ENCODE data around the gene TVP23C. TPM values are rescaled to one million over a fixed set of nuclear protein-coding genes. Genes with fewer than 3 reads are reported as not detected.

Gene TVP23C
- total RNA-seq, 1 donor from 2014 or later = 10.3 TPM

DNA sequence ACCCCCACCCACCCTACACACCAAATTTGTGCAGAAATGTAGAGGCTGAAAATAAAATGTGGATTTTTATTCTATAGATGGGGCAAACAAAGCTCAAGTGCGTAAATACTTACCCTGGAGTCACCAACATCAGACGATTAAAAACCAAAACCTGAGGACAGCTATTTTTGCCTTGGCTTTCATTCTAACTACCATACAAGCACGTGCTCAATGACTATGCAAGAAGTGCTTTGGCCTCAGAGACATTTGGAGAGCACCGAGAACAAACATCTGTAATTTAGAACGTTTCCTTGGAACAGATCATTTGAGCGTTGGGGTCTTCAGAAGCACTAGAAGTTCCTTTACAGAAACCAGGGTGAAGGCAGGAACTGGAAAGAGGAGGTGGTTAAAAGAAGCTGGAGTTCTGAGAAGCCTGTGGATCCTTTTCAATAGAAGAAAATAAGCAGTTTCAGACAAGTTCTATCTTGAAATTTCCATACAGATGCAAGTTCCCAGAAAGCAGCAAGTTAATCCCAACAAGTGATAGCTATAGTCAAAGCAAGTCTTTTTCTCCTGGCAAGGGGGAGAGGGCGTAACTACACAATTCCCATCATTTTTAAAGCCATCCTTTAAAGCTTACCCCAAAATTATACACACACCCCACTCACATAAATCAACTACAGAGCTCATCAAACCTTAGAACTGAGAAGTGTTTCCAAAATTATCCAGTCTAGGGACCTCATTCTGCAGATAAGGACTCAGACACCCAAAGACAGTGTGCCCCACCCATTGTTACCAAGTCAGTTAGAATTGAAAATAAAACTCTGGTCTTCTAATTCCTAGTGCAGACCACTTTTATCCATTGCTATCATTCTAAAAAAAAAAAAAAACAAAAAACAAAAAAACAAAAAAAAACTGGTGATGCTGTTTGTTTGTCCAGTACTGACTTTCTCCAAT lies 66.3 kb downstream of the TVP23C start:
- DNase-seq (ENCODE audit: low read depth in 2 of 2) = no peak

DNA sequence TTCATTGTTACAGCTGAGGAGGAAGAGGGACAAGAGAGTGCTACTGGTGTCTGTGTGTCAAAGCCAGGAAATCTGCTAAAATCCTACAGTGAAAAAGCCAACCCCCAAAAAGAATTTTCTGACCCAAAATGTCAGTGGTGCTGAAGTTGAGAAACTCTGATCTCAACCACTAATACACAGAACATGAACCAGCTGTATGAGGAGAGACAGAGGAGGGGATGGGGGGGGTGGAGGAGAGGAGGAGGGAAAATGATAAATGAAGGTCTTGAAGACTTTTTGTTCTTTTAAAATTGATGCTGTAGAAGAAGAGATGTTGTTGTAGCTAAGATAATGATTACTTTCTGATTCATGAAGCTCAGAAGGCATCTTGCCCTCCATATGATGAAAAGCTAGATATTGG lies 68.5 kb downstream of the TVP23C start:
- DNase-seq (ENCODE audit: low read depth in 2 of 2) = no peak

DNA sequence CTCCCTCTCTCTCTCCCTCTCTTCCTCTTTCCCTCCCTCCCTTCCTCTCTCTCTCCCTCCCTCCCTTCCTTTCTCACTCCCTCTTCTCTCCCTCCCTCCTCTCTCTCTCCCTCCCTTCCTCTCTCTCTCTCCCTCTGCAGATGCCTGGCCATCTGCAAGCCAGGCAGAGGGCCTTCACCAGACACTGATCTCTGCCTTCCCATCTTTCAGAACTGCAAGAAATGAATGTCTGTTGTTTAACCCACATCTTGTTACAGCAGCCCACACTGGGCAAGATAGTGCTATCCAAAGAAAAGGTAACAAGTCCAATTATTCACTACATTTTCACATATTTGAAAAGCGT lies 69.6 kb downstream of the TVP23C start:
- no peak for DNase-seq (ENCODE audit: low read depth in 2 of 2)

DNA sequence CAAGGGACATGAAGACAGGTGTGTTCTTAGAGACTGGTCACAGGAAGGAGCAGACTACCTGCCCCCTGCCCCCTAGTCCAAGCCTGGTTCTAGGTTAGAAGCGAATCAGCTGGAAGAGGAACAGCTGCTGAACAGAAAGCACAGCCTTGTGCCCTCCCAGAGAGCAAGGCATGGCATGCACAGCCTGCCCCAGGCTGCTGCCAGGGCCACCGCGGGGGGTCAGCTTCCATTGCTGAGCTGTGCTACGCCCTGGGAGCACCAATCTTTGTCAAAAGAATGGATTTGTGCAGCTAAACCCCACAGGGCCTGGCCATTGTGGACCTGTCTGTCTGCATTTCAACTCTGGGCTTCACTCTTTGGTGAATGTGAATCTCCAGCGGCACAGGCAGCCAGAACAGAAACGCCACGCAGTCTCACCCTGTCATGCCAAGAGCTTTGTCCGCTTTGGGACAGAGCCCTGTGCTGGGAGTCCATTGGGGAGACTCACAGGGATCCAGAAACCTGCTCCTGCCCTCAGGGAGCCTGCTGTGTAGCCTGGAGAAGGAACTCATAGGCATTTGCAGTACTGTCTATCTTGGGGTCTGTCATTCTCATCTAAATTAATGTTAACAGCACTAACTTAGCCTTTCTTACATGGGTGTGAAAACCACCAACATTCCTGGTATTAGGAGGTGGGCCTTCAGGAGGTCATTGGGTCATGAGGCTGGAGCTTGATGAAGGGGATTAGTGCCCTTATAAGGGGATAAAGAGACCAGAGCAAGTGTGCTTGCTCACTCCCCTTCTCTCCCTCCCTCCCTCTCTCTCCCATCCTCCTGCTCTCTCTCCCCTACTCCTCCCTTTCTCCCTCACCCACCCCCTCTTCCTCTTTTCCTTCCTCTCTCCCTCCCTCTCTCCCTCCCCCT lies 70.2 kb downstream of the TVP23C start:
- no peak for DNase-seq (ENCODE audit: low read depth in 2 of 2)

DNA sequence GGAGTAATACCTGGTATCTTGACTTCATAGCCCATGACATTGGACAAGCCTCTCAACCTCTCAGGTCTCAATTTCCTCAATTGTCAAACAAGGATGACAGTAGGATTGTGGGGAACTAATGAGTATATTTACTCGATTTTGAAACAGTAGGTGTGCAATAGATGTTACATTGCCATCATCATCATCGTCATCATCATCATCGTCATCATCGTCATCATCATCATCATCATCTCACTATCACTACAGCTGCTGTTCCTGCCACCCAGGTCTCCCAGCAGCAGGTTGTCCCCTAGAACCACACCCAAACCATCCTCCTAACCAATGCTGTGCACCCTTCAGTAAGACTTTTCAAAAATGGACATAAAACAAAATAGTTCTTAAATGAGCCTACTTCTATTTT lies 71.1 kb downstream of the TVP23C start:
- DNase-seq (ENCODE audit: low read depth in 2 of 2) = no peak

DNA sequence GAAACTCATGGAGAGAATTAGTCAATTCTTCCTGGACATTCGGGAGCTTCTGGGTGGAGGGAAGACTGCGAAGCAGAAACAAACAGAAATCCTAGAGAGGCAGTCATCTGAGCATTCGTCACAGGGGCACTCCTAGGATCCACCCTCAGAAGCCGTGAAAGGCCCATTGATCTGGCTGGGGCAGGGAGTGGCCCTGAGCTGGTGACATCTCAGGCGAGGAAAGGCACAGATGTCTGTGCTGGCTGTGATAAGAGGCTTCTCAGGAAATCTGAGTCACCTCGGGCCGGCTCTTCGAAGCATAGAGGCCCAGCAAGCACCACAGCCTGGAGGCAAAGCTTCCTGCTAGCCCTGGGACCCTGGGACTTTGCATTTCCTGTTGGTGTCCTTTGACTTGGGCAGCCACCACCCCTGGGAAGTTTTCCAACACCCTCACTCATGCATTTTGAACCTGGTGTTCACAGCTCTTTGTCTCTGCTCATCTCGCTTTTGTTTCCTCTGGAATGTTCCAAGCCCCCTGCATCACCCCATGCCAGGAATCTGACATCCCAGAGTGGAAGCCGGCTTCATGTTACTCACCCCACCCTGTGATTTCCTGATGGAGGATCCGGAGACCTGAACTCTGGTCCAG lies 72.5 kb downstream of the TVP23C start:
- DNase-seq (ENCODE audit: low read depth in 2 of 2) = peak; percentile 98

DNA sequence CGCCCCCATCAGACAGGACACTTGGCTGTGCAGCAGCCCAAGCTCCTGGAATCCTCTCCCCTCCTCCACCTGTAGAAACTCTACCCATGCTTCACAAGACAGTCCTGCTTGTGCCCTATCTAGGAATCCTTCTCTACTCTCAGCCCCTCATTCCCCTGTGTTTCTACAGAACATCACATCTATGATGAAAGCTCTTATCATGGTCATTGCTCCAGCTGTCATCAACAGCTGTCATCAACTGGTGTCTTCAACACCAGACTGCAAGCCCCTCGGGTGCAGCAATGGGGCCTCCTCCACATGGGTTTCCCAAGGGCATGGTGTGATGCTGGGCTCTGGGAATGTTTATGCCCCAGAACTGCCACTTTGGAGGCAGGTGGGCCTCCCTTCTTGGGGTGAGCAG lies 74.7 kb downstream of the TVP23C start:
- DNase-seq (ENCODE audit: low read depth in 2 of 2) = no peak

DNA sequence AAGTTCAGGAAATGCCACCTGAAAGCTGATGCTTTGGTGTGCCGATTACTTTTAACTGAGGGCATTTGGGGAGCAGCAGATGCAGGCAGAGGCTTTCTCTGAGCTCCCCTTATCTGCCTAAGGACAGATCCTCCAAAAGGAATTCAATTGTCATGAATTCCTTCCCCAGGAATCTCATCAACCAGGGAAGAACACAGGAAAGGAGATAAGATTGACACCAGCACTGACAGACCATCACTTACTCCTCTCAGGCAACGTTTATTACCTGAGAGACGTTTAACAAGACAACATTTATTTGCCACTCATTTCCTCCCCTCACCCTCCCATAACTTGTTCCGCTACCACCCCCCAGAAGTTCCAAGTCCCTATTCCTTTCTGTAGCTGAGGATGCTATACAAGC lies 78.2 kb downstream of the TVP23C start:
- DNase-seq (ENCODE audit: low read depth in 2 of 2) = no peak

DNA sequence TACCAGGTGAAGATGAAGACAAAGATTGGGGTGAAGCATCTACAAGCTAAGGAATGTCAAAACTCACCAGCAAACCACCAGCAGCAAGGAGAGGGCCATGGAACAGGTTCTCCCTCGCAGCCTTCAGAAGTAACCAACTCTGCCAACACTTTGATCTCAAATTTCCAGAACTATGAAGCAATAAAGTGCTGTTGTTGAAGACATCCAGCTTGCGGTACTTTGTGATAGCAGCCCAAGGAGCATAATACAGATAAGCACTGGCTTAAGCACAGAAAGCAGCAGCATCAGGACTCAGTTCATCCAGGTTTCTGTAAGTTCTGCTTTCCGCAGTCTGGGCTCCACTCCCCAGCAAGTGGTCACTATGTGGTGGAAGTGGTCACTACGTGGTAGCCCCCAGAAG lies 79.9 kb downstream of the TVP23C start:
- DNase-seq (ENCODE audit: low read depth in 2 of 2) = no peak

DNA sequence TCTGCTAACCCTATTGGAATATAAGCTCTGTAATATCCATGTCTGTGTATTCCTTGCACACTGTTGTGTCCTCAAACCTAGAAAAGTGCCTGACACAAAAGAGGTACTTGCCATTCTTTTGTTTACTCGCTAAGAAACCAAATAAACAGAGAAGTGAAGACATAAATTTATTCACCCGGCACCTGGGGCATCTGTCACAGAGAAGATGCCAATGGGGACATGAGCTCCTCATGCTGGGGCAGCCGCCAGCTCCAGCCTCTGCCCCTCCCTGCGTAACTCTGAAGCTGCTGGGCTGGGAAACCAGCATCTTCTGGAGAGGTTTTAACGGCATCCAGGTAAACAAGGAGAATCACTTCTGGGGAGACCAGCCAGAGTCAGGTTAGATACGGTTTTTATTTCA lies 80.8 kb downstream of the TVP23C start:
- DNase-seq (ENCODE audit: low read depth in 2 of 2) = no peak

DNA sequence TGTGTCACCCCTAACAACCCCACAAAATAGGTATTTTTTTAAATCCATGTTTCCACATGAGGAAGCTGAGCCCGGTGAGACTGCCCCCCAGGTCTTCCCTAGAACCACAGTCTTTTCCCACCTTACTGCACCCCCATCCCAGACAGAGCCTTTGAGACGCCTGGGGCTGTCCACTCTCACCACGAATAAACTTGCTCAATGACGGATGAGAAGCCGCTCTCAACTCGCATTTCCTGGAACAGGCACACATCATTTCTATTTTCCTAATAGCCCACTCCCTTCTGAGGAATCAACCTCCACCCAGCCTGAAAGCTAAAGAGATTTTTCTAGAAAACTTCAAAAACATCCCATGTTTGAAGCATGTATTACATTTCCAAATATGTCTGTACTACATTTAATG lies 81.8 kb downstream of the TVP23C start:
- DNase-seq (ENCODE audit: low read depth in 2 of 2) = no peak

DNA sequence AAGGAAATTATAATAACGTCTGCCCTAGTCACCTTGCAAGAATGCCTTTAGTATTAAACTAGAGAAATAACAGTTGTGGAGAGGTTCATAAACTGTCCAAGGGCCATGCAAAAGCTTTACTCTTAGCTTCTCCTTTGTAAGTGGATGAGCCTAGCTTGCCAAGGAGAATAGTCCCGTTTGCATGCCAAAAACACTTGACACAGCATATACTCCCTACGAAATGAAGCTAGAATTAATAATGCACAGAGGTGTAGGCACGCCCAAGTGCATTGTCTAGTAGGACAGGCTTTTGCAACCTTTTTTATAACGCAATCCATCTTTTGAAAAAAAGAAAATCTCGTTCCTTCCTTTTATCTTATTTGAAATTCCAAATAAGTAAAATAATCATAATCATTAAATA lies 83.1 kb downstream of the TVP23C start:
- no peak for DNase-seq (ENCODE audit: low read depth in 2 of 2)

DNA sequence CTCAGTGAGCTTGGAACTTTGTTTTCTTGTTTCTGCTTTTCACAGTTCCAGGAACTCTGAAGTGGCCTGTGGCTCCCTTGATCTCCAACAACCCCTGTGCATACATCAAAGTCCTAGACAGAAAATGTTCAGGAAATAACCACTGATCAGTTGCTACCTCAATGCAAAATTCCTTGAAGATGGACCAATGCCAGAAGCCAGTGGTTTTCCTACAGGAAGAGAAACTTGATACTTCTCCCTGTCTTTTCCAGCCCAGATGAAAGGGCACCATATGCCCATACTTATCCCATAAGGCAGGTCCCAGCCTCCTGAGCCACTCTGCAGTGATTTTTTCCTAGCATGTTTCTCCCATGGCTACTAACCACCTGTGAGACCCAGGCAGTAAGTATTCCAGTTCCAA lies 83.6 kb downstream of the TVP23C start:
- DNase-seq (ENCODE audit: low read depth in 2 of 2) = peak in 1 of 2 donors; percentile 85

DNA sequence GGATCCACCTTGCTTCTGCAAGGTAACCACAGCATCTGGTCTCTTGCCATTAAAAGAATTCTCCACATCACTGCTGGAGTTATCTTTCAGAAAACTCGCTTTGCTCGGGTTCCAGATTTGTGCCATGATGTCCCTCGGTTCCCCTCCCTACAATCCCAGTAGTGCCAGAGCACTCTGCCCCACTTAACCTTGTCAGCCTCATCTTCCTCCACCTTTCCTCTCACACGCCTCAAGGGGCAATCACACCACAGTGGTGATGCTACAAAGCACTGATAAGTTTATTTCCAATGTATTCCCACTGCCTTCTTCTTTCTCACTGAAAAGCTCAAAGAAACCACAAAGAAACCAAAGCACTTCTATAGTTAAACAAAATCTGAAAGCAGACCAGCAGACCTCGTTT lies 84.4 kb downstream of the TVP23C start:
- no peak for DNase-seq (ENCODE audit: low read depth in 2 of 2)

DNA sequence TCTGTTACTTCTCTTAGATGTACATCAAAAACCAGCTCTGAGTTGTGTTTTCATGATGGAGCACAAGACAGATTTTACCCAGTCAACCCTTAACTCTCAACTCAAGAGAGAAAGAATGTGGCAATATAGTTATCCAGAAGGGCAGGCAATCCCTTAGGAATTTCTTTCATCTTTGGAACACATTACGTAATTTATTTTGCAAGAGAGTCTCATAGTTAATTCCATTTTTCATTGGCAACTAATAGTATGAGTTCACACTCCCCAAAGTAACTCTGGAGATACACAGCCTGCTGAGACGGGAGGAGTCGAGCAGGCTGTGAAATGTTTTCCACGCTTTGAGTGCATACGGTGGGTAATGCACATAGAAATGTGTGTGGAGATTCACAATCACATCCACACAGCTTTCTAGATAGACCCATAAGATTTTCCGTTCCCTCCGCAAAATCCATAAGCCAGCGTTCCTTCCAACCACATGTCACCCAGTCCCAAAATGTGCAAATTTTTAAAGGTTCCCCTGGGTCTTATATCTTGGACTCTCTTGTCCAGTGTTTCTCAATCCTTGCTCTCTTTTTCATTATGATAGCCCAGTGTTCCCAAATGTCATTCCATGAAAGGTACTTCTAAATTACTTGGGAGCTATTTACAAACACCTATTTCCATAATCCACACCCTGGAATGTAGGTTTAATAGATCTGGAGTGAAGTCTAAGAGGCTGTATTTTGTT lies 87.5 kb downstream of the TVP23C start:
- no peak for DNase-seq (ENCODE audit: low read depth in 2 of 2)

DNA sequence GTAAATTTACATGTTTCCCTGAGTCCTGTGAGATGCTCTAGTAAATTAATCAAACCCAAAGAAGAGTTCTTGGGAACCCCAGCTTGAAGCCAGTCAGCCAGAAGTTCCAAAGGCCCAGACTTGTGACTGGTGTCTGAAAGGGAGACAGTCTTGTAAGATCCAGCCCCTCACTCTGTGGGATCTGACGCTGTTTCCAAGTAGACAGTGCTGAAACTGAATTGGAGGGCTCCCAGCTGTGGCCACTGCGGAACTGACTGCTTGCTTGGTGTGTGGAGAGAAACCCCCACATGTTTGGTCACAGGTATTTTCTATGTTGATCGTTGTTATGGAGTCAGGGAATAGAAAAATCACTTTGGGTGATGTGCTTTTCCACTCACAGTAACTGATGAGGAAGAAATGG lies 90.4 kb downstream of the TVP23C start:
- DNase-seq (ENCODE audit: low read depth in 2 of 2) = no peak

DNA sequence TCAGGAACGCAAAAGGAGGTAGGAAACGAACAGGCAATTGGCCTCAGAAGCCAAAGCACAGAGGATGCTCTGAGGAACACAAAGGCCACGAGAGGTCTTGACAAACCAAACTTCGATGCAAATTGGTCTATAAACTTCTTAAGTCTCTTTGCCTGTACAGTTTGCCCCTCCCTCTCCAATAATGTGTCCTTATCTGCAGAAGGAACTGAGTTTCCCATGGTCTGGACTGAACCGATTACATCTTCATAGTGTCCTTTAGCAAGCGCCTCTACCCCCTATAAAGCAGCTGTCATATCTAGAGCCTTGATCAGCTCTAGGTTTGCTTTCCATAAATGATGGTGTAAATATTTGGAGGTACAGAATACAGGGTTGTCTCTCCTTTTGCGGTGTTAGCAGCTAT lies 92.7 kb downstream of the TVP23C start:
- no peak for DNase-seq (ENCODE audit: low read depth in 2 of 2)

DNA sequence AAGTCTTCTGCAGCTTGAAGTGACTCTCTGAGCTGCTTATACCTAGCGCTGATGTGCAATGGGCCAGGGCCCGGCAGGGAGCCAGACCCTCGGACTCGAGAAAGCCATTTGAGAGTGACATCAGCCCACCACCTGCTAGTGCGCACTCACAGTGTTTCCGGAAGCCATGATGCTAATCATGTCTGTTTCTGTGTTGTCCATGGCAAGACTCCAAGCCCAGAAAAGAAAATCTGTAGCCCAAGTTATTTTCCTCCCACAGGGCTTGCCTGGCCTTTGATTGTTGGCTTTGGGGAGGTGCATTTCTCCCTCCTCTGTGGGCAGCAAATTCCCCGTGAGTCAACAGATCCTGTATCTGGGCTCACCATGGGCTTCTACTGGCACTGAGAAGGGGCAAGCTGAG lies 94.0 kb downstream of the TVP23C start:
- DNase-seq (ENCODE audit: low read depth in 2 of 2) = peak; percentile 93 to 98

DNA sequence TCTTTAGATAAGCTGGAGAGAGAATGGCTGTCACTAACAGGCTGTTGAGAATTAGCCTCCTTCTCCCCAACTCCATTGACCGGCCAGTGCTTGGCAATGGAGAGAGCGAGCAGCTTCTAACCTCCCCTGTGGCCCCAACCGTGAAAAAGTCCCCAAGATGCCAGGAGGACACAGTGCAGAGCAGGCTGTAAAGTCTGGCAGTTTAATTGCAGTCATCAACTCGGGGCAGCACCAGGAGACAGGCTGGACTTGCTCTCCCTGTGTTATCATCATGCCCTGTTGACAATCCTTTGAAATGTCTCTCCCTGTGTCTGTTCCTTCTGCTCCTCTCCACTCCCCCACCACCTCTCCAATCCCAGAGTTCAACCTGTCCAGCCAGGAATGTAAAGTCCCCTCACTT lies 95.2 kb downstream of the TVP23C start:
- no peak for DNase-seq (ENCODE audit: low read depth in 2 of 2)

DNA sequence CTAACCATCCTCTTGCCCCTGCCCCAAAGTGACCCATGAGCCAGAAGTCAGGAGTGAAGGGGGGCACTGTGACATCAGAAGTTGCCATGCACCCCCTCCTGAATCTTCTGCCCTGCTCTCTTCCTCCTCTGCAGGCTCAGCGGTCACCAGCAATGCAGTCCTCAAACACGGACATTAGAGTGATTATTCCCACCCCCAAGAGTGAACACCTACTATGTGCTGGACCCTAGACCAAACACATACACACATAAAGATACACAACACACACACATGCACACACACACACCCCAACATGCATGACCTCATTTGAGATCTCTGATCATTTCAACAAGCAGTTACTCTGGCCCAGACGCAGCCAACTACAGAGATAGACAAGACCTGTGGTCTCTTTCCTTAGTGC lies 95.7 kb downstream of the TVP23C start, which contains the start of gene CDRT4:
Gene CDRT4 (minus strand): TSS at position 30 of the 400 bp plus-strand sequence. CDS start 27,383 bp downstream, outside the sequence.
- no peak for DNase-seq (ENCODE audit: low read depth in 2 of 2)

DNA sequence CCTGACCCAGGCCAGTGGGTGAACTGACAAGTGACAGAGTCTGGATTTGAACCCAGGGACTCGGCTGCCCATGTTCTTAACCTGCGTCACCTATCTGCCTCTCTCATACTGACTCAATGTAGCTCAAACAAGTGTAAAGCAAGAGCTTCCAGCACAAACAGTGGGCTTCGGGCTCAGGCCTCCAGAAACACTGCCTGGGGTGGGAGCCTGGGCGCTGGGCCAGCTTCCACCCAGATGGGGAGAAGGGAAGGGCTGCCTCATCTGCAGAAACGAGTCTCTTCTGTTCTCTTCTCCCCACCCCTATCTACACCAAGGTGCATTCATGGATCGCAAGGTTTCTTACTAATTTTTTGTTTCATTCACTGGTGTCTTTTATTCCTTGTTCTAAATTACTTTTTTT lies 97.2 kb downstream of the TVP23C start:
- DNase-seq (ENCODE audit: low read depth in 2 of 2) = no peak
